ENCODE results near the gene DYNLRB1.

The DYNLRB1 gene

GRCh38 chr20:34579979-34580940 is 64.0 kb downstream of the DYNLRB1 start:
- peak; percentile 28 for DNase-seq

- DNase-seq: no peak
Measured at GRCh38 chr20:34581341-34582184, 65.3 kb downstream of the DYNLRB1 start.

- DNase-seq: no peak
Measured at GRCh38 chr20:34582221-34582620, 66.0 kb downstream of the DYNLRB1 start.

- DNase-seq: no peak
Measured at GRCh38 chr20:34582911-34583310, 66.7 kb downstream of the DYNLRB1 start.

GRCh38 chr20:34583544-34583943 is 67.3 kb downstream of the DYNLRB1 start:
- DNase-seq: no peak

GRCh38 chr20:34585019-34585418 is 68.8 kb downstream of the DYNLRB1 start:
- DNase-seq: no peak

- no peak for DNase-seq
Measured at GRCh38 chr20:34586488-34587163, 70.4 kb downstream of the DYNLRB1 start.

Measured in CD4-positive, alpha-beta T cell treated with Interleukin-21 for 1 hour (primary cell).